ENCODE results near the gene PILRB. TPM values are rescaled to one million over a fixed set of nuclear protein-coding genes. Genes with fewer than 3 reads are reported as not detected.

Gene PILRB
- total RNA-seq, 2 donors from 2014 or later, result 63.3 to 65.6 TPM

DNA sequence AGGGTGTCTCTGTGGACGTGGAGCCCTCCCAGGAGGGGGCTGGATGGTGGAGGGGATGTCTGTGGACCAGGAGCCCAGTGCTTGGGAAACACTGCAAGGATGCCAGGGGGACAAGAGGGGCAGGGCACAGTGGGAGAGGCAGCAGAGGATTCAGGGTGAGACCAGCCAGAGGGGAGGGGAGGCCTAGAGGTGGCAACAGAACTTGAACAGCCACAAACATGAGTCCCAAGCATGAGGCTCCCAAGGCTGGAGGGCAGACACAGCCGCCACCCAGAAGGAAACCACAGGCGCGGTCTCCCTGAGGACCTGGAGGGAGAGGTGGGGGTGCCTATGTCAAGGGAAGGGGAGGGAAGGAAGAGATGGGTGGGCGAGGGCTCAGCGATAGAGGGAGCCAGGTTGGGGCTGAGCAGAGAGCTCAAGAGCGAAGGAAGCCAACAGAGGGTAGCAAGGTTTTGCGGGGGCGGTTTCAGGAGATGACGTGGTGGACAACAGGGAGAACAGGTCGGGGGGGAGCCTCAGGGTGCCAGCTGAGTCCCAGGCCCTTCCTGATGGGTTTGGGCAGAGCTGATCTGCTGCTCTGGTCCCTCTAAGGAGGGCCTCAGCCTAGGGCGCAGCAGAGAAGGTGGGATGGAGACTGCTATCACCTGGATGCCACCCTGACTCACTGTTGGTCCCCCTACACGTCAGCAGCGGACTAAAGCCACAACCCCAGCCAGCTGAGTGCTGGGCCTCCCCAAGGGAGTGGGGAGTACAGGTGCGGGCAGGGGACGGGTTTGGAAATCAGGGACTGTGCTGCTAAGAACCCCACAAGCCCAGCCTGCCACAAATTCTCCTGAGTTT is 8.7 kb downstream of the PILRB start:
- intact Hi-C loops (cut with DNase I), result no loop called here
- no peak overlapping the region for H3K27ac ChIP-seq

DNA sequence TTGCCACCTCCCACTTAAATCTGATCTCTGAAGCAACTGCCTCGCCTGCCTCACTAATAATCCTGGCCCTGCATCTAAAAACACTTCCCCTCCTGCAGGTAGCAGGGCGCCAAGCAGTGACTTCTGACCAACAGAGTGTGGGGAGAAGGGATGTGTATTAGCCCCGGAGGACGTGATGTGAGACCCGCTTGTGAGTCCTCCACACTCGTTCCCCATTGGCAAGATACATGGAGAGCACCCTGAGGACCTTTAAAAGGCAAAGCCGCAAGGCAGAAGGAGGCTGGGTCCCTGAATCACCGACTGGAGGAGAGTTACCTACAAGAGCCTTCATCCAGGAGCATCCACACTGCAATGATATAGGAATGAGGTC is 9.3 kb downstream of the PILRB start:
- TF ChIP-seq POLR2A (IDR thresholded peaks at IDR 0.05), result no peak
- TF ChIP-seq, protein P1, sequence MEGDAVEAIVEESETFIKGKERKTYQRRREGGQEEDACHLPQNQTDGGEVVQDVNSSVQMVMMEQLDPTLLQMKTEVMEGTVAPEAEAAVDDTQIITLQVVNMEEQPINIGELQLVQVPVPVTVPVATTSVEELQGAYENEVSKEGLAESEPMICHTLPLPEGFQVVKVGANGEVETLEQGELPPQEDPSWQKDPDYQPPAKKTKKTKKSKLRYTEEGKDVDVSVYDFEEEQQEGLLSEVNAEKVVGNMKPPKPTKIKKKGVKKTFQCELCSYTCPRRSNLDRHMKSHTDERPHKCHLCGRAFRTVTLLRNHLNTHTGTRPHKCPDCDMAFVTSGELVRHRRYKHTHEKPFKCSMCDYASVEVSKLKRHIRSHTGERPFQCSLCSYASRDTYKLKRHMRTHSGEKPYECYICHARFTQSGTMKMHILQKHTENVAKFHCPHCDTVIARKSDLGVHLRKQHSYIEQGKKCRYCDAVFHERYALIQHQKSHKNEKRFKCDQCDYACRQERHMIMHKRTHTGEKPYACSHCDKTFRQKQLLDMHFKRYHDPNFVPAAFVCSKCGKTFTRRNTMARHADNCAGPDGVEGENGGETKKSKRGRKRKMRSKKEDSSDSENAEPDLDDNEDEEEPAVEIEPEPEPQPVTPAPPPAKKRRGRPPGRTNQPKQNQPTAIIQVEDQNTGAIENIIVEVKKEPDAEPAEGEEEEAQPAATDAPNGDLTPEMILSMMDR (IDR thresholded peaks at IDR 0.05), result no peak
- intact Hi-C loops (cut with DNase I), result no loop called here
- H3K27me3 ChIP-seq, result no peaks in the 10 kb centered on the region

More for the DNA sequence above, 8.7 kb downstream of the PILRB start:
- no peak for ATAC-seq
- no peaks in the 10 kb centered on the region for H3K27me3 ChIP-seq
- no peak overlapping the region for H3K4me3 ChIP-seq
- H3K9me3 ChIP-seq, result no peaks in the 10 kb centered on the region
- H3K36me3 ChIP-seq (replicated peaks in 1 of 2; ENCODE audit: insufficient read depth in 1 of 2, low read depth in 2 of 2), result no peaks in the 10 kb centered on the region
- 80 to 92% methylated on average over 12 to 16 of the region's 16 CpGs for WGBS, 2 donors
- no peak for DNase-seq
- TF ChIP-seq, protein P1 (IDR thresholded peaks at IDR 0.05), result no peak
- TF ChIP-seq POLR2A (IDR thresholded peaks at IDR 0.05), result no peak
- H3K4me1 ChIP-seq, result no peaks in the 10 kb centered on the region

DNA sequence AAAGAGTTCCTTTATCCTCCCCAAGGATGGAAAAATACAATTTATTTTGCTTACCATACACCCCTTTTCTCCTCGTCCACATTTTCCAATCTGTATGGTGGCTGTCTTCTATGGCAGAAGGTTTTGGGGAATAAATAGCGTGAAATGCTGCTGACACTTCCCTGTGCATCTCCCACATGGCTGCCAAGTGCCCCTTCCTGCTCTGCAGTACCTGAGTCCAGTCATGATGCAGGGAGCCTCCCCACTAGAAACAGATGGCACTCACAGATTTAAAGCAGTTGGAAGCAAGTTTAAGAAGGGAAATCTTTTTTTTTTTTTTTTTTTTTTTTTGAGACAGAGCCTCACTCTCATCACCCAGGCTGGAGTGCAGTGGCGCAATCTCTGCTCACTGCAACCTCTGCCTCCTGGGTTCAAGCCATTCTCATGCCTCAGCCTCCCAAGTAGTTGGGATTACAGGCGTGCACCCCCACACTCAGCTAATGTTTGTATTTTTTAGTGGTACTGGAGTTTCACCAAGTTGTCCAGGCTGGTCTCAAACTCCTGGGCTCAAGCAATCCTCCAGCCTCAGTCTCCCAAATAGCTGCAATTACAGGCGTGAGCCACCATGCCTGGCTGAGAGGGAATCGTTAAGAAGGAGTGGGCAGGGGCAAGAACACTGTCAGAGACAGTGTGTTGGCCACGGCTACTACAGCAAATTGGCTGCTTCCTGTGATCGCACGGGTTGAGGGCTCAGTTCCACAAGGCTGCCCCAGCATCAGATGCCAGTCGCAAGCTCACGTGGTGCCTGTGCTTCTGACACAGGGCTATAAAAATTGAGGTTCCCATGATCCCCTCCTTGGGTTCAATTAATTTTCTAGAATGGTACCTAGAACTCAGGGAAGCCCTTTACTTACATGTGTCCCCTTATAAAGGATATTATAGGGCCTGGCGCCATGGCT is 10.0 kb downstream of the PILRB start:
- intact Hi-C loops (cut with DNase I), result no loop called here
- peak overlapping the region in 1 of 4 donors; percentile 67 for H3K27ac ChIP-seq
- H3K4me3 ChIP-seq, result no peak overlapping the region
- H3K36me3 ChIP-seq (replicated peaks in 1 of 2; ENCODE audit: insufficient read depth in 1 of 2, low read depth in 2 of 2), result no peaks in the 10 kb centered on the region
- TF ChIP-seq POLR2A (IDR thresholded peaks at IDR 0.05), result no peak
- TF ChIP-seq, protein P1 (IDR thresholded peaks at IDR 0.05), result no peak
- ATAC-seq (no peak), DNase-seq (peak in 1 of 4 donors; percentile 43)
- H3K9me3 ChIP-seq, result no peaks in the 10 kb centered on the region
- 81 to 86% methylated on average over 12 of the region's 12 CpGs for WGBS, 2 donors
- H3K27me3 ChIP-seq, result no peaks in the 10 kb centered on the region
- H3K4me1 ChIP-seq, result no peaks in the 10 kb centered on the region

More for the DNA sequence above, 9.3 kb downstream of the PILRB start:
- no peak overlapping the region for H3K27ac ChIP-seq
- WGBS, 2 donors, result 91 to 92% methylated on average over 8 of the region's 8 CpGs
- H3K4me3 ChIP-seq, result no peak overlapping the region
- H3K36me3 ChIP-seq (replicated peaks in 1 of 2; ENCODE audit: insufficient read depth in 1 of 2, low read depth in 2 of 2), result no peaks in the 10 kb centered on the region
- no peaks in the 10 kb centered on the region for H3K9me3 ChIP-seq
- H3K4me1 ChIP-seq, result no peaks in the 10 kb centered on the region
- ATAC-seq (no peak), DNase-seq (no peak)

DNA sequence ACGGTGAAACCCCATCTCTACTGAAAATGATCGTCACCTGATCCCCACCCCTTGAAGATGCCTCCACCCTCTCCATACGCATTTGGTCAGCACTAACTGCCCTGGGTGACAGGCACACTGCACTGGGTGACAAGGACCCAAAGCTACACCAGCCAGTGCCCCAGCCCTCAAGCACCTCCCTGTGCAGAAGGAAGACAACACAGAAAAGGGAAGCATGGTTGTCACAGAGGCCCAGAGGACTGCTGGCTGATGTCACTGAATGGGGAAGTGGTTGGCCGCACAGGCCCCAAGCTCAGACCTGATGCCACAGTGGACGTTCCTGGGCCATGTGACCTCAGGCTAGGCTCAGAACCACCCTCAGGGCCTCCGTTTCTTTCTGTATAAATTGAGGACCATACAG is 11.2 kb downstream of the PILRB start:
- ATAC-seq (peak; percentile 23), DNase-seq (peak in 3 of 4 donors; percentile 25 to 81 (median 29))
- H3K4me3 ChIP-seq, result no peak overlapping the region
- H3K9me3 ChIP-seq, result no peaks in the 10 kb centered on the region
- no peaks in the 10 kb centered on the region for H3K4me1 ChIP-seq
- no peaks in the 10 kb centered on the region for H3K36me3 ChIP-seq (replicated peaks in 1 of 2; ENCODE audit: insufficient read depth in 1 of 2, low read depth in 2 of 2)
- intact Hi-C loops (cut with DNase I), result no loop called here
- peak in 1 of 3 donors; percentile 31 for TF ChIP-seq POLR2A (IDR thresholded peaks at IDR 0.05)
- TF ChIP-seq, protein P1 (IDR thresholded peaks at IDR 0.05), result no peak
- 66 to 78% methylated on average over 6 of the region's 6 CpGs for WGBS, 2 donors
- peak overlapping the region in 2 of 4 donors; percentile 6 to 67 for H3K27ac ChIP-seq
- no peaks in the 10 kb centered on the region for H3K27me3 ChIP-seq

Measured in body of pancreas (tissue), 4 donors.